Transverse colon (tissue), 4 donors: ENCODE data around the gene CLP1.

Experiments
- EP300 ChIP-seq: sonication (generic); formaldehyde crosslinking; IDR thresholded peaks from one replicate; pipeline ENCODE4 v1.6.1; 2017; ENCODE audit warnings: antibody characterized with exemption, low read depth
- POLR2A ChIP-seq: fragments of 450-650 bp; IDR thresholded peaks from one replicate; pipeline ENCODE4 v1.6.1; 2016; ENCODE audit warnings: antibody characterized with exemption, mild to moderate bottlenecking, moderate library complexity
- POLR2AphosphoS5 ChIP-seq, 3 donors: sonication (generic); formaldehyde crosslinking; IDR thresholded peaks; one replicate each; pipeline ENCODE4 v1.6.1; 2016; ENCODE audit warnings: antibody characterized with exemption in 3 of 3
- TF ChIP-seq, protein P1 (sequence below), 5 experiments: fragments of 200-600 bp in 3 of 5; fragments of 450-650 bp in 2 of 5; sonication (generic) in 3 of 5; IDR thresholded peaks; 1 replicate in 2 of 5; 2 replicates in 3 of 5; pipeline ENCODE4 v1.5.1; 2016 to 2017; ENCODE audit warnings: antibody characterized with exemption in 5 of 5, inconsistent platforms in 3 of 5, mild to moderate bottlenecking in 2 of 5, moderate library complexity in 1 of 5

- TF ChIP-seq, protein P1, sequence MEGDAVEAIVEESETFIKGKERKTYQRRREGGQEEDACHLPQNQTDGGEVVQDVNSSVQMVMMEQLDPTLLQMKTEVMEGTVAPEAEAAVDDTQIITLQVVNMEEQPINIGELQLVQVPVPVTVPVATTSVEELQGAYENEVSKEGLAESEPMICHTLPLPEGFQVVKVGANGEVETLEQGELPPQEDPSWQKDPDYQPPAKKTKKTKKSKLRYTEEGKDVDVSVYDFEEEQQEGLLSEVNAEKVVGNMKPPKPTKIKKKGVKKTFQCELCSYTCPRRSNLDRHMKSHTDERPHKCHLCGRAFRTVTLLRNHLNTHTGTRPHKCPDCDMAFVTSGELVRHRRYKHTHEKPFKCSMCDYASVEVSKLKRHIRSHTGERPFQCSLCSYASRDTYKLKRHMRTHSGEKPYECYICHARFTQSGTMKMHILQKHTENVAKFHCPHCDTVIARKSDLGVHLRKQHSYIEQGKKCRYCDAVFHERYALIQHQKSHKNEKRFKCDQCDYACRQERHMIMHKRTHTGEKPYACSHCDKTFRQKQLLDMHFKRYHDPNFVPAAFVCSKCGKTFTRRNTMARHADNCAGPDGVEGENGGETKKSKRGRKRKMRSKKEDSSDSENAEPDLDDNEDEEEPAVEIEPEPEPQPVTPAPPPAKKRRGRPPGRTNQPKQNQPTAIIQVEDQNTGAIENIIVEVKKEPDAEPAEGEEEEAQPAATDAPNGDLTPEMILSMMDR (IDR thresholded peaks at IDR 0.05), result no peak
- no peak for TF ChIP-seq POLR2AphosphoS5 (IDR thresholded peaks at IDR 0.05)
- no peak for TF ChIP-seq POLR2A
- no peak for TF ChIP-seq EP300
These were observed 24.0 kb upstream of the CLP1 start for GRCh38 chr11:57633394-57634070.
